GM12878 (cell line): ENCODE data around the gene HABP2.

ENCODE experiments used
- CTCF ChIP-seq, 3 experiments: IDR thresholded peaks in 2 of 3; conservative IDR thresholded peaks in 1 of 3; 2 replicates each; pipeline ENCODE4 v1.5.1; 2011; ENCODE audit warnings: low read depth in 3 of 3, low read length in 3 of 3, mild to moderate bottlenecking in 3 of 3, control low read depth in 2 of 3, moderate library complexity in 2 of 3, inconsistent platforms in 1 of 3, mixed read lengths in 1 of 3; ENCODE audit not compliant: control insufficient read depth in 2 of 3, insufficient read depth in 1 of 3; ENCODE audit errors: extremely low read depth in 1 of 3
- EP300 ChIP-seq, 2 experiments: fragments of 150-350 bp in 1 of 2; IDR thresholded peaks; 2 replicates each; pipeline ENCODE4 v1.6.1; 2011 to 2012; ENCODE audit warnings: low read depth in 2 of 2, low read length in 2 of 2, borderline replicate concordance in 1 of 2, improper control_type of control experiment in 1 of 2, inconsistent platforms in 1 of 2; ENCODE audit not compliant: control insufficient read depth in 1 of 2
- EZH2 ChIP-seq: IDR thresholded peaks from 2 replicates; pipeline ENCODE4 v1.6.1; 2012; ENCODE audit warnings: low read depth, mild to moderate bottlenecking, control low read depth, inconsistent platforms, low read length, borderline replicate concordance; ENCODE audit not compliant: control insufficient read depth
- JUND ChIP-seq: IDR thresholded peaks from 2 replicates; pipeline ENCODE4 v1.6.1; 2012; ENCODE audit warnings: low read depth, mild to moderate bottlenecking, low read length, improper control_type of control experiment, moderate library complexity
- RFX5 ChIP-seq: IDR thresholded peaks from 2 replicates; pipeline ENCODE4 v1.6.1; 2011; ENCODE audit warnings: low read depth, low read length, improper control_type of control experiment
- SMARCA5 ChIP-seq: fragments of 450-650 bp; IDR thresholded peaks from 2 replicates; pipeline ENCODE4 v1.6.1; 2017; ENCODE audit warnings: mild to moderate bottlenecking
- SMC3 ChIP-seq: IDR thresholded peaks from 2 replicates; pipeline ENCODE4 v1.6.1; 2011; ENCODE audit warnings: low read length, improper control_type of control experiment, borderline replicate concordance
- TF ChIP-seq, protein P1 (sequence below): fragments of 450-650 bp; IDR thresholded peaks from 2 replicates; pipeline ENCODE4 v1.6.1; 2017; ENCODE audit warnings: mild to moderate bottlenecking

DNA sequence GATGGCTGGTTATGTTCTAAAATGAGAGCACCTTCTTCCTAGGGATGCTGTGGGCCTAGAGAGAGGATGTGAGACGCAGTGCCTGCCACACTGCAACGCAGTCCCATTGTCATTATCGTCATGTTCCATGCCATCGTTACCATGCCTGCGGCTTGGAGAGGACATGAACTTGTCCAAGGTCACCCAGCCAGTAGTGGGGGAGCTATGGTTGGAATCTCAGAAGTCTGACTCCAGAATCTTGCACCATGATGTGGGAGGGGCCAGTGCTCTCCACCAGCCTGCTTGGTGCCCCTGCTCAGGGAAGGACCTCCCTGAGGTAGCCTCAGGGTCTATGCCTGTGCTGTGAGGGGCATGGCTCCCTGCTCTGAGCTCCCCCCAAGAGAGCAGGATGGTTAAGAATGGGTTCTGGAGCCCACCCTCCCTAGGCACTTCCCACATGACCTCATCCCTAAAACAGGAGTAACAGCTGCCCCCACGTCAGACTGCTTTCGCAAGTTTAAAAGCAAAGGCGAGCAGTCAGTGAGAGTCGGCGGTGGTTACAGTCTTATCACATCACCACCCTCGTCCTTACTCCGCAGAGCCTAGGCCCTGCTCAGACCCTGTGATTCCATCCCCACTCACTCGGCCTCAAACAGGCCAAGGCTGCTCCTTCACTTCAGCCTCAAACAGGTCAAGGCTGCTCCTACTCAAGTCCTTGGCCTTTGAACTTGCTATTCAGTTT, 50.4 kb downstream of the HABP2 start:
- no peak for TF ChIP-seq EZH2
- TF ChIP-seq CTCF (IDR thresholded peaks at IDR 0.05 in 2 of 3, conservative IDR thresholded peaks at IDR 0.05 in 1 of 3; ENCODE audit: control insufficient read depth in 2 of 3, extremely low read depth in 1 of 3, insufficient read depth in 1 of 3, low read depth in 3 of 3, low read length in 3 of 3): no peak
- TF ChIP-seq SMC3: no peak
- TF ChIP-seq, protein P1, sequence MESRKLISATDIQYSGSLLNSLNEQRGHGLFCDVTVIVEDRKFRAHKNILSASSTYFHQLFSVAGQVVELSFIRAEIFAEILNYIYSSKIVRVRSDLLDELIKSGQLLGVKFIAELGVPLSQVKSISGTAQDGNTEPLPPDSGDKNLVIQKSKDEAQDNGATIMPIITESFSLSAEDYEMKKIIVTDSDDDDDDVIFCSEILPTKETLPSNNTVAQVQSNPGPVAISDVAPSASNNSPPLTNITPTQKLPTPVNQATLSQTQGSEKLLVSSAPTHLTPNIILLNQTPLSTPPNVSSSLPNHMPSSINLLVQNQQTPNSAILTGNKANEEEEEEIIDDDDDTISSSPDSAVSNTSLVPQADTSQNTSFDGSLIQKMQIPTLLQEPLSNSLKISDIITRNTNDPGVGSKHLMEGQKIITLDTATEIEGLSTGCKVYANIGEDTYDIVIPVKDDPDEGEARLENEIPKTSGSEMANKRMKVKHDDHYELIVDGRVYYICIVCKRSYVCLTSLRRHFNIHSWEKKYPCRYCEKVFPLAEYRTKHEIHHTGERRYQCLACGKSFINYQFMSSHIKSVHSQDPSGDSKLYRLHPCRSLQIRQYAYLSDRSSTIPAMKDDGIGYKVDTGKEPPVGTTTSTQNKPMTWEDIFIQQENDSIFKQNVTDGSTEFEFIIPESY: no peak
- no peak for TF ChIP-seq EP300 (IDR thresholded peaks at IDR 0.05; ENCODE audit: borderline replicate concordance in 1 of 2, control insufficient read depth in 1 of 2, low read depth in 2 of 2, low read length in 2 of 2)
- no peak for TF ChIP-seq SMARCA5
- no peak for TF ChIP-seq RFX5
- TF ChIP-seq JUND: no peak
